Activated T-cell treated with anti-CD3 and anti-CD28 coated beads, Interleukin-2, amount 50 U/mL, for 4 hours (primary cell): ENCODE results near the gene NPEPL1. TPM values are rescaled to one million over a fixed set of nuclear protein-coding genes. Genes with fewer than 3 reads are reported as not detected.
A peak's percentile ranks its signal among the peaks of the same experiment; 100 is the strongest.

Source experiments
- ATAC-seq, 2 donors: fragments of 200-7000 bp; cut with Tn5 transposase; one replicate each; pipeline ENCODE4 v1.10.0; 2021
- DNase-seq: peaks from one replicate; pipeline ENCODE4 v3.0.0-alpha.2; 2020
- H3K27me3 Mint-ChIP-seq: one replicate; pipeline ENCODE4 v1.8.0; 2021; ENCODE audit warnings: low read depth, mixed read lengths
- H3K36me3 Mint-ChIP-seq: one replicate; pipeline ENCODE4 v1.8.0; 2022; ENCODE audit warnings: mixed read lengths; ENCODE audit not compliant: insufficient read depth
- H3K4me1 Mint-ChIP-seq: one replicate; pipeline ENCODE4 v1.8.0; 2021; ENCODE audit warnings: low read depth, mixed read lengths
- H3K4me3 Mint-ChIP-seq: one replicate; pipeline ENCODE4 v1.8.0; 2021; ENCODE audit warnings: mild to moderate bottlenecking, moderate library complexity, mixed read lengths
- H3K9me3 Mint-ChIP-seq: one replicate; pipeline ENCODE4 v1.8.0; 2021; ENCODE audit warnings: mixed read lengths
- total RNA-seq, 3 donors: library from RNA; stranded (reverse); gene quantifications; one replicate each; pipeline ENCODE4 v1.2.1, GENCODE V29; 2021

The NPEPL1 gene
- total RNA-seq, 3 donors from 2014 or later: 11.5 to 17.2 (median 16.4) TPM

DNA sequence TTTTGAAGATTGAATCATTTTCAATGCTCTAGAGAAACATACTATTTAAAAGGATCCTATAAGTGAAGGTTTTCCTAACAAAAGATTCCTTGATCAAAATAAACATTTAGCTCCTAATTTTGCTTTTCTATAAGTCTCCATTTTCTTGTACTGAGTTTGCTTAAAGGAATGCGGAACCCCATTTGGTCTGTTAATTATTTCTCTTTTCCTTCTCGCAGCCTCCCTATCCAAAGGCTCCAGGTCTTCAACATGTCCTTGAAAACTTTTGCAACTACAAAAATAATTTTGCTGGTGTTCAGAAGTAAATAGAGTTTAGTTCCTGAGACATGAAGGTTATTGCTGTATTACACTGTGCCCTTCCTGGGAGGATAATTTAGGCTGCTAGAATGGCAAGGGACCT, 8.3 kb upstream of the NPEPL1 start:
- ATAC-seq: no peak
- peaks cover 16% of the 10 kb centered on the region for H3K36me3 Mint-ChIP-seq
- no peaks in the 10 kb centered on the region for H3K27me3 Mint-ChIP-seq
- H3K9me3 Mint-ChIP-seq: no peaks in the 10 kb centered on the region
- H3K4me3 Mint-ChIP-seq: no peak overlapping the region
- no peaks in the 10 kb centered on the region for H3K4me1 Mint-ChIP-seq
- DNase-seq: no peak

- Mint-ChIP-seq H3K36me3 (peaks cover 6% of the 10 kb centered on the region), H3K4me3 (no peak overlapping the region), H3K4me1 (no peaks in the 10 kb centered on the region), H3K27me3 (no peaks in the 10 kb centered on the region), H3K9me3 (no peaks in the 10 kb centered on the region)
- ATAC-seq: no peak
- DNase-seq: no peak
Measured at GRCh38 chr20:58685988-58686387, 6.6 kb upstream of the NPEPL1 start.

GRCh38 chr20:58688414-58688813, 4.2 kb upstream of the NPEPL1 start:
- Mint-ChIP-seq H3K27me3 (no peaks in the 10 kb centered on the region), H3K36me3 (peaks cover 6% of the 10 kb centered on the region), H3K4me1 (peaks cover 4% of the 10 kb centered on the region), H3K9me3 (no peaks in the 10 kb centered on the region), H3K4me3 (no peak overlapping the region)
- DNase-seq (no peak), ATAC-seq (no peak)

DNA sequence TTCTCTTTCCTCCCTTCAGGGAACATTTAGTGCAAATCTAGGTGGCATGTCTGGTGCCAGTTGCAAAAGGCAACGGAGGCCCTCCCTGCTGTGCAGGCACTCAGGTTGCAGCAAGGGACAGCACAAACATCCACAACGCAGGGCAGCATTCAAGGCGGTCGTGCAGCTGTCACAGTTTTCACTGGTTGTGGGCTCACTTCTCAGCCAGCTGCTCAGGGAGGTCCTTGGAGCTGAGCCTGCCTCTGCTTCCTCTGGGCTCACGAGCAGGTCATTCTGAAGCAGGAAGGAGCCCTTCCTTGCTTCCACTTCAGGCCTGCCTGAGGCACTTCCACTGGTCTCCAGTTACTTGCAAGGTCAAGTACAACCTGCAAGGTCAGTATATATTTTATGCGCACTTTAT, 3.8 kb upstream of the NPEPL1 start:
- Mint-ChIP-seq H3K4me3 (no peak overlapping the region), H3K27me3 (no peaks in the 10 kb centered on the region), H3K9me3 (no peaks in the 10 kb centered on the region), H3K4me1 (peaks cover 8% of the 10 kb centered on the region), H3K36me3 (peaks cover 6% of the 10 kb centered on the region)
- DNase-seq: no peak
- ATAC-seq: no peak

DNA sequence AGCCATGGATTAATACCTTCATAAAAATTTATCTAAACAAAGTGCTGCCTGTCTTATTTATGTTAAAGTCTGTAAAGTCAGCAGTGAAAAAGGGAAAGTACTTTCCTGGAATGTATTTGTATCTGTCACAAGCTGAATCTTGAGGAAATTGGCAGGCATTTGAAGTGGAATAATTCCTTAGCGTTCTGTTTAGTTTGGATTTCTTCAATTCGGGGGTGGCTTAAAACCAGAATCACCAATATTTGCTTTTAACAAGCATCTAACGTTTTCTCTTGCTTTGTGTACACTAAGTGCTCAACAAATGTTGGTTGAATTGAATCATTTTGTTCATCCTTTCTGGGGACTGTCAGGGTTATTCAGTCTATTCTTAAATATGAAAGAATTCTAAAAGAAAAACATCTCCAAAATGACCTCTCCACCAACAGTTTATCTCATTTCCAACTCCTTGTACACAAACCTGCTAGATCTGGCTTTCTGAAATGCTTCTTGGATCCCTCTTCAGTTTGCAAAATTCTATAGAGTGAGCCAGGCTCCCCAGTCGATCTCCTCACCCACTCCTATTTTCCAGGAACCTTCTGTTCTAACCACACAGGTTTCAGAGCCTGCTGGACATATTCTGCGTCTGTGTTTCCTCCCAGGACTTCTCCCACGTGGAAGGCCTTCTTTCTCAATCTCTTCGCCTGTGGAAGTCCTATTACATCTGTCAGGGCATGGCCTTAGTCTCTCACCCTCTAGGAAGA, 2.0 kb upstream of the NPEPL1 start:
- no peak overlapping the region for H3K4me3 Mint-ChIP-seq
- no peaks in the 10 kb centered on the region for H3K9me3 Mint-ChIP-seq
- no peak for ATAC-seq
- peaks cover 4% of the 10 kb centered on the region for H3K36me3 Mint-ChIP-seq
- no peak for DNase-seq
- H3K4me1 Mint-ChIP-seq: peaks cover 13% of the 10 kb centered on the region
- H3K27me3 Mint-ChIP-seq: no peaks in the 10 kb centered on the region

- Mint-ChIP-seq H3K9me3 (no peaks in the 10 kb centered on the region), H3K27me3 (no peaks in the 10 kb centered on the region), H3K36me3 (peaks cover 1% of the 10 kb centered on the region), H3K4me3 (peak overlapping the region; percentile 48), H3K4me1 (peaks cover 13% of the 10 kb centered on the region)
- ATAC-seq: no peak
- no peak for DNase-seq
Measured at GRCh38 chr20:58691773-58692578, 624 bp upstream of the NPEPL1 start.

GRCh38 chr20:58693226-58694006, 816 bp downstream of the NPEPL1 start:
- peaks cover 9% of the 10 kb centered on the region for H3K36me3 Mint-ChIP-seq
- peak overlapping the region; percentile 76 for H3K4me3 Mint-ChIP-seq
- H3K27me3 Mint-ChIP-seq: no peaks in the 10 kb centered on the region
- ATAC-seq (no peak), DNase-seq (no peak)
- H3K9me3 Mint-ChIP-seq: no peaks in the 10 kb centered on the region
- H3K4me1 Mint-ChIP-seq: peaks cover 13% of the 10 kb centered on the region

GRCh38 chr20:58694241-58695083, 1.9 kb downstream of the NPEPL1 start:
- DNase-seq (no peak), ATAC-seq (no peak)
- Mint-ChIP-seq H3K9me3 (no peaks in the 10 kb centered on the region), H3K4me3 (peak overlapping the region; percentile 52), H3K4me1 (peaks cover 13% of the 10 kb centered on the region), H3K36me3 (peaks cover 11% of the 10 kb centered on the region), H3K27me3 (no peaks in the 10 kb centered on the region)

DNA sequence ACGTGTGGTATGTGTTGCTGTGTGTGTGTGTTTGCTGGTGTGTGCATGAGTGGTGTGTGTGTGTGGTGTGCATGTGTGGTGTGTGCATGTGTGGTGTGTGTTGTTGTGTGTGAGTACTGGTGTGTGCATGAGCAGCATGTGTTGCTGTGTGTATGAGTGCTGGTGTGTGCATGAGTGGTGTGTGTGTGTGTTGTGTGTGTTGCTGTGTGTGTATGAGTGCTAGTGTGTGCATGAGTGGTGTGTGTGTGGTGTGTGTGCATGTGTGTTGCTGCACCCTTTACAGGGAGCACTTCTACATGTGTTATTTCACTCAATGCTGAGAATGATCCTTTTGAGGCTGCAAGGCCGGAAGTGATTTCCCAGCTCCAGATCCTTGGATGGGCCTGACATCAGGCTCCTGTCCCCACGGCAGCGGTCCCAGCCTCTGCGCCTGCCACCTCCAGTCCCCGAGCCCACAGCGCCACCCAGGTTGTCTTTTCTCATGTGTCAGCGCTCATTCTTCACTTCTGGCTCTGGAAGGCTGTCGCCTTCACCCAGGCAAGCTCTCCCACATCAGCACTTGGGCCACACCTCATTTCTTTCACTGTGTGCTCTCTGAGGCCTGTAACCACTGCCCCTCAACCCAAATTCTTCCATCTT, 2.6 kb downstream of the NPEPL1 start:
- no peak for ATAC-seq
- no peak overlapping the region for H3K4me3 Mint-ChIP-seq

GRCh38 chr20:58695895-58696375, 3.3 kb downstream of the NPEPL1 start:
- Mint-ChIP-seq H3K4me3 (no peak overlapping the region), H3K36me3 (peaks cover 17% of the 10 kb centered on the region), H3K27me3 (no peaks in the 10 kb centered on the region), H3K9me3 (no peaks in the 10 kb centered on the region), H3K4me1 (peaks cover 13% of the 10 kb centered on the region)
- no peak for ATAC-seq
- no peak for DNase-seq

More for the DNA sequence above, 2.6 kb downstream of the NPEPL1 start:
- H3K4me1 Mint-ChIP-seq: peaks cover 13% of the 10 kb centered on the region
- H3K27me3 Mint-ChIP-seq: no peaks in the 10 kb centered on the region
- H3K9me3 Mint-ChIP-seq: no peaks in the 10 kb centered on the region
- peaks cover 13% of the 10 kb centered on the region for H3K36me3 Mint-ChIP-seq
- DNase-seq: no peak

GRCh38 chr20:58696411-58696961, 3.9 kb downstream of the NPEPL1 start:
- Mint-ChIP-seq H3K36me3 (peaks cover 17% of the 10 kb centered on the region), H3K4me1 (peaks cover 13% of the 10 kb centered on the region), H3K27me3 (no peaks in the 10 kb centered on the region), H3K9me3 (no peaks in the 10 kb centered on the region), H3K4me3 (no peak overlapping the region)
- DNase-seq: no peak
- no peak for ATAC-seq

GRCh38 chr20:58697201-58697866, 4.7 kb downstream of the NPEPL1 start:
- Mint-ChIP-seq H3K9me3 (no peaks in the 10 kb centered on the region), H3K27me3 (no peaks in the 10 kb centered on the region), H3K4me1 (peaks cover 11% of the 10 kb centered on the region), H3K36me3 (peaks cover 18% of the 10 kb centered on the region), H3K4me3 (no peak overlapping the region)
- DNase-seq (no peak), ATAC-seq (no peak)
